IMR-90 (cell line): ENCODE measurements around the gene MAPK13. TPM values are rescaled to one million over a fixed set of nuclear protein-coding genes. Genes with fewer than 3 reads are reported as not detected.

Experiments
- ATAC-seq: fragments of 200-7000 bp; cut with Tn5 transposase; 2 replicates; pipeline ENCODE4 v1.9.1; 2020; ENCODE audit warnings: low read depth, mild to moderate bottlenecking, moderate library complexity
- BruUV-seq: library from RNA; stranded (reverse); fragments of 400-500 nt; replicated peaks from 2 replicates; lab custom pipeline; 2021; lab: Mats Ljungman, UMichigan
- CTCF ChIA-PET: fragments of 300-600 bp; formaldehyde crosslinking; extraction: SDS; loops from one replicate; lab custom pipeline; 2021; ENCODE audit warnings: antibody characterized with exemption; lab: Yijun Ruan, JAX
- POLR2A ChIA-PET: fragments of 300-600 bp; sonication (Branson Sonifier 250); formaldehyde crosslinking; loops from one replicate; lab custom pipeline; 2022; ENCODE audit warnings: antibody characterized with exemption; ENCODE audit not compliant: unreplicated experiment; lab: Charles Lee
- DNase-seq: peaks from one replicate; pipeline ENCODE4 v3.0.0; 2013
- H2AFZ ChIP-seq: replicated peaks from 2 replicates; pipeline ENCODE3; 2013; ENCODE audit warnings: low read length, mild to moderate bottlenecking; ENCODE audit not compliant: poor library complexity
- H2AK5ac ChIP-seq: 2 replicates; pipeline ENCODE4 v1.6.1; 2013; ENCODE audit warnings: low read depth, low read length, inconsistent platforms
- H2AK9ac ChIP-seq: replicated peaks from 2 replicates; pipeline ENCODE3; 2013; ENCODE audit warnings: mild to moderate bottlenecking, low read depth, low read length, moderate library complexity; ENCODE audit not compliant: poor library complexity
- H2BK120ac ChIP-seq: 2 replicates; pipeline ENCODE4 v1.6.1; 2013; ENCODE audit warnings: low read depth, low read length, inconsistent platforms
- H2BK15ac ChIP-seq: 3 replicates; pipeline ENCODE4 v1.6.1; 2013; ENCODE audit warnings: low read depth, low read length, inconsistent platforms
- H2BK20ac ChIP-seq: 2 replicates; pipeline ENCODE4 v1.6.1; 2013; ENCODE audit warnings: low read depth, mild to moderate bottlenecking, inconsistent platforms, low read length, moderate library complexity
- H2BK5ac ChIP-seq: 2 replicates; pipeline ENCODE4 v1.6.1; 2013; ENCODE audit warnings: mild to moderate bottlenecking, low read depth, low read length, inconsistent platforms; ENCODE audit not compliant: poor library complexity, severe bottlenecking
- H3K14ac ChIP-seq: replicated peaks from 2 replicates; pipeline ENCODE4 v1.6.1; 2013; ENCODE audit warnings: low read depth, low read length, inconsistent platforms
- H3K18ac ChIP-seq: 2 replicates; pipeline ENCODE4 v1.6.1; 2013; ENCODE audit warnings: low read depth, low read length, control low read depth
- H3K23ac ChIP-seq: 2 replicates; pipeline ENCODE4 v1.6.1; 2013; ENCODE audit warnings: low read depth, low read length, inconsistent platforms
- H3K27ac ChIP-seq: 2 replicates; pipeline ENCODE4 v1.5.1; 2013; ENCODE audit warnings: mild to moderate bottlenecking, control low read depth, low read length; ENCODE audit not compliant: insufficient read depth
- H3K27me3 ChIP-seq: 2 replicates; pipeline ENCODE4 v1.6.1; 2013; ENCODE audit warnings: low read length; ENCODE audit not compliant: control insufficient read depth, insufficient read depth
- H3K36me3 ChIP-seq: 2 replicates; pipeline ENCODE4 v1.6.1; 2013; ENCODE audit warnings: low read length, mixed read lengths; ENCODE audit not compliant: control insufficient read depth, insufficient read depth
- H3K4ac ChIP-seq: 2 replicates; pipeline ENCODE4 v1.6.1; 2013; ENCODE audit warnings: low read depth, low read length, inconsistent platforms
- H3K4me1 ChIP-seq: 2 replicates; pipeline ENCODE4 v1.6.1; 2013; ENCODE audit warnings: low read length, mixed read lengths; ENCODE audit not compliant: control insufficient read depth, insufficient read depth
- H3K4me2 ChIP-seq: 2 replicates; pipeline ENCODE4 v1.6.1; 2013; ENCODE audit warnings: low read depth, mild to moderate bottlenecking, control low read depth, low read length, moderate library complexity
- H3K4me3 ChIP-seq: 2 replicates; pipeline ENCODE4 v1.5.1; 2013; ENCODE audit warnings: low read depth, mild to moderate bottlenecking, control low read depth, low read length, moderate library complexity; ENCODE audit not compliant: insufficient read depth
- H3K56ac ChIP-seq: 2 replicates; pipeline ENCODE4 v1.6.1; 2013; ENCODE audit warnings: low read length, inconsistent platforms; ENCODE audit not compliant: insufficient read depth; ENCODE audit errors: extremely low read depth
- H3K79me1 ChIP-seq, 2 experiments: 2 replicates each; pipeline ENCODE4 v1.6.1; 2013; ENCODE audit warnings: low read length in 2 of 2, inconsistent platforms in 1 of 2, low read depth in 1 of 2
- H3K9ac ChIP-seq: 2 replicates; pipeline ENCODE4 v1.6.1; 2013; ENCODE audit warnings: low read depth, low read length, control low read depth
- H3K9me1 ChIP-seq: 2 replicates; pipeline ENCODE4 v1.6.1; 2013; ENCODE audit warnings: low read length, inconsistent platforms; ENCODE audit not compliant: insufficient read depth
- H3K9me3 ChIP-seq: 2 replicates; pipeline ENCODE4 v1.6.1; 2013; ENCODE audit warnings: low read length; ENCODE audit not compliant: control insufficient read depth, insufficient read depth
- H4K20me1 ChIP-seq: 2 replicates; pipeline ENCODE4 v1.6.1; 2013; ENCODE audit warnings: low read length, inconsistent platforms; ENCODE audit not compliant: insufficient read depth
- H4K5ac ChIP-seq: 2 replicates; pipeline ENCODE4 v1.6.1; 2013; ENCODE audit warnings: mild to moderate bottlenecking, low read depth, low read length, control low read depth
- H4K8ac ChIP-seq, 2 experiments: 2 replicates each; pipeline ENCODE4 v1.6.1; 2013; ENCODE audit warnings: low read depth in 2 of 2, low read length in 2 of 2, control low read depth in 1 of 2, inconsistent platforms in 1 of 2
- H4K91ac ChIP-seq: 2 replicates; pipeline ENCODE4 v1.6.1; 2013; ENCODE audit warnings: low read depth, low read length, inconsistent platforms; ENCODE audit not compliant: insufficient read depth
- CEBPB ChIP-seq: IDR thresholded peaks from 2 replicates; pipeline ENCODE4 v1.6.1; 2012; ENCODE audit warnings: low read depth, low read length, improper control_type of control experiment
- CHD1 ChIP-seq: IDR thresholded peaks from 2 replicates; pipeline ENCODE4 v1.6.1; 2012; ENCODE audit warnings: low read depth, low read length, improper control_type of control experiment
- FOS ChIP-seq: fragments of 150-350 bp; IDR thresholded peaks from 2 replicates; pipeline ENCODE4 v1.6.1; 2016; ENCODE audit warnings: low read depth, low read length
- NFE2L2 ChIP-seq: fragments of 150-350 bp; IDR thresholded peaks from 2 replicates; pipeline ENCODE4 v1.6.1; 2016; ENCODE audit warnings: low read depth, mild to moderate bottlenecking, low read length
- RAD21 ChIP-seq: IDR thresholded peaks from 2 replicates; pipeline ENCODE4 v1.6.1; 2012; ENCODE audit warnings: low read length, improper control_type of control experiment
- RFX5 ChIP-seq: IDR thresholded peaks from 2 replicates; pipeline ENCODE4 v1.8.0; 2012; ENCODE audit warnings: low read depth, mild to moderate bottlenecking, low read length, moderate library complexity
- WGBS, 2 experiments: methylation state at CpG; one replicate each; pipeline versions ENCODE4 v1.1.5 to v1.1.7; 2013; ENCODE audit warnings: missing lambda C conversion rate in 2 of 2; ENCODE audit not compliant: insufficient read length in 1 of 2; ENCODE audit errors: extremely low coverage in 2 of 2; 5-methylcytosine and 5-hydroxymethylcytosine counted together
- dilution Hi-C: fragments of 300-500 bp; cut with HindIII; formaldehyde crosslinking; loops from one replicate; pipeline ENCODE4 v1.14.3; 2018; ENCODE audit warnings: low sequenced_read_pairs; ENCODE audit not compliant: unreplicated experiment
- in situ Hi-C: fragments of 300-500 bp; cut with MboI; formaldehyde crosslinking; loops from 3 replicates; pipeline ENCODE4 v1.14.3; 2019; ENCODE audit warnings: low sequenced_read_pairs, inconsistent platforms, mixed read lengths
- intact Hi-C: fragments of 100-400 bp; cut with micrococcal nuclease; formaldehyde crosslinking; loops from 2 replicates; pipeline ENCODE4 v1.10.0; 2022
- polyA plus RNA-seq, 3 experiments: library from polyadenylated mRNA; depleted of rRNA; stranded (reverse); fragments of >200 nt; gene quantifications; 2 replicates each; pipeline ENCODE4 v1.2.3, GENCODE V29; 2012; ENCODE audit warnings: low replicate concordance in 1 of 3
- total RNA-seq: library from RNA; depleted of rRNA; stranded (reverse); fragments of >200 nt; gene quantifications from 2 replicates; pipeline ENCODE4 v1.2.3, GENCODE V29; 2012
- TF ChIP-seq, protein P1 (sequence below): fragments of 150-350 bp; IDR thresholded peaks from 2 replicates; pipeline ENCODE4 v1.6.1; 2016; ENCODE audit warnings: low read depth, mild to moderate bottlenecking, low read length, moderate library complexity, borderline replicate concordance

Gene MAPK13
- total and polyA plus RNA-seq, 2 of the 4 experiments (the other 2 are of a cell fraction) = 2.0 to 2.9 TPM

DNA sequence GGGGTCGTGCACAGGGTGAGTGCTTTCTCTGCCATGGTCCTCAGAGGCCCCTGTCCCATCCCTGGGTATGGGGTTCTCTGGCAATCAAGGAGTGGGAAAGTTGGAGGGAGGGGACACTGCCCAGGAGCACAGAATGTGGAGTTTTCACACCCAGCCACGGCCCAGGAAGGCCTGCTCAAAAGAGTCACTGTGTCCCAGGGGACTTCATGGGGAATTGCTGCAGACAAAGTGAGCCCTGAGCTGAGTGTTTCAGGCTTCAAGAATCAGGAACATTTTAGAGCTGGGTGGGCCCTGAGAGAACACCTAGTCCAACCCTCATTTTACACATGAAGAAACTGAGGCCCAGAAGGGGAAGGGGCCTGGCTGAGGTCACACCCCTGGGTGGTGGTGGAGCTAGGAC, 5.7 kb downstream of the MAPK13 start:
- intact Hi-C loops = no loop called here
- H4K8ac ChIP-seq = no peak overlapping the region
- DNase-seq = no peak
- no peak for ATAC-seq
- H4K20me1 ChIP-seq = no peaks in the 10 kb centered on the region
- no peak overlapping the region for H2BK15ac ChIP-seq
- no peak overlapping the region for H4K5ac ChIP-seq
- no peak overlapping the region for H3K18ac ChIP-seq
- peaks cover 15% of the 10 kb centered on the region for H3K4me1 ChIP-seq
- H2AK5ac ChIP-seq = no peak overlapping the region
- no peaks in the 10 kb centered on the region for H3K9me3 ChIP-seq
- H3K27me3 ChIP-seq = no peaks in the 10 kb centered on the region
- no peak overlapping the region for H3K4ac ChIP-seq
- WGBS, 2 experiments = no CpG with 5 or more reads among the region's 2 CpGs
- H2AFZ ChIP-seq = no peak overlapping the region
- H3K23ac ChIP-seq = no peak overlapping the region
- no peak overlapping the region for H2AK9ac ChIP-seq
- peaks cover 9% of the 10 kb centered on the region; the same call in 1 of the 2 replicates for H3K9me1 ChIP-seq
- no peak overlapping the region for H3K27ac ChIP-seq
- H4K91ac ChIP-seq = no peak overlapping the region
- no peak overlapping the region for H3K56ac ChIP-seq
- H3K79me1 ChIP-seq = 0 out of 4 replicates have a peak, but pooled peaks cover 0 to under 1% of the 10 kb centered on the region in 2 experiments
- TF ChIP-seq, protein P1, sequence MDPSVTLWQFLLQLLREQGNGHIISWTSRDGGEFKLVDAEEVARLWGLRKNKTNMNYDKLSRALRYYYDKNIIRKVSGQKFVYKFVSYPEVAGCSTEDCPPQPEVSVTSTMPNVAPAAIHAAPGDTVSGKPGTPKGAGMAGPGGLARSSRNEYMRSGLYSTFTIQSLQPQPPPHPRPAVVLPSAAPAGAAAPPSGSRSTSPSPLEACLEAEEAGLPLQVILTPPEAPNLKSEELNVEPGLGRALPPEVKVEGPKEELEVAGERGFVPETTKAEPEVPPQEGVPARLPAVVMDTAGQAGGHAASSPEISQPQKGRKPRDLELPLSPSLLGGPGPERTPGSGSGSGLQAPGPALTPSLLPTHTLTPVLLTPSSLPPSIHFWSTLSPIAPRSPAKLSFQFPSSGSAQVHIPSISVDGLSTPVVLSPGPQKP = no peak
- no peak for TF ChIP-seq FOS
- TF ChIP-seq RAD21 = no peak
- TF ChIP-seq CEBPB = no peak
- TF ChIP-seq CHD1 = no peak
- no peak for TF ChIP-seq NFE2L2
- TF ChIP-seq RFX5 = no peak
- H2BK120ac ChIP-seq = no peak overlapping the region
- dilution Hi-C loops = no loop called here
- in situ Hi-C loops = no loop called here
- no peak overlapping the region for H2BK5ac ChIP-seq
- H3K14ac ChIP-seq = no peak overlapping the region
- ChIA-PET CTCF (no interaction called here), POLR2A (no interaction called here)
- peaks cover 4% of the 10 kb centered on the region for H3K36me3 ChIP-seq
- no peak overlapping the region for H3K4me3 ChIP-seq
- no TSS peak for BruUV-seq
- no peak overlapping the region for H3K9ac ChIP-seq
- no peak overlapping the region for H3K4me2 ChIP-seq
- no peak overlapping the region for H2BK20ac ChIP-seq
